ENCODE data around the gene ACTN3.

DNA sequence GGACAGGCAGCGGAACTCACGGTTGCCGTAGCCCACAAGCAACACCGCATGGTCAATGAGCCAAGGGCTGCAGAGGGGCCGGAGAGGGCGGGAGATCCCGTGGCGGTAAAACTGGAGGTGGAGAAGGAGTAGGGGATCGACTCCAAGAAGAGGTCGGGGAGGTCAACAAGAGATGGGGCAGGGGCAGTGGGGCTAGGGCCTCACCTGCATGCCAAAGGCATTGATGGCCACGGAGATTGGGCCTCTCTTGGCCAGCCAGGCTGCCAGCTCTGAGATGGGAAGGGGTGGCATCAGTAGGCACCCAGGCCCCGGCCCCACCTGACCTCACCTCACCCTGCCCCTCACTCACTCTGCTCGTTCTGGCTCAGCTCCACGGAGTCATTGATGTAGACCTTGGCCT, 17.8 kb downstream of the ACTN3 start:
- TF ChIP-seq, protein P1, sequence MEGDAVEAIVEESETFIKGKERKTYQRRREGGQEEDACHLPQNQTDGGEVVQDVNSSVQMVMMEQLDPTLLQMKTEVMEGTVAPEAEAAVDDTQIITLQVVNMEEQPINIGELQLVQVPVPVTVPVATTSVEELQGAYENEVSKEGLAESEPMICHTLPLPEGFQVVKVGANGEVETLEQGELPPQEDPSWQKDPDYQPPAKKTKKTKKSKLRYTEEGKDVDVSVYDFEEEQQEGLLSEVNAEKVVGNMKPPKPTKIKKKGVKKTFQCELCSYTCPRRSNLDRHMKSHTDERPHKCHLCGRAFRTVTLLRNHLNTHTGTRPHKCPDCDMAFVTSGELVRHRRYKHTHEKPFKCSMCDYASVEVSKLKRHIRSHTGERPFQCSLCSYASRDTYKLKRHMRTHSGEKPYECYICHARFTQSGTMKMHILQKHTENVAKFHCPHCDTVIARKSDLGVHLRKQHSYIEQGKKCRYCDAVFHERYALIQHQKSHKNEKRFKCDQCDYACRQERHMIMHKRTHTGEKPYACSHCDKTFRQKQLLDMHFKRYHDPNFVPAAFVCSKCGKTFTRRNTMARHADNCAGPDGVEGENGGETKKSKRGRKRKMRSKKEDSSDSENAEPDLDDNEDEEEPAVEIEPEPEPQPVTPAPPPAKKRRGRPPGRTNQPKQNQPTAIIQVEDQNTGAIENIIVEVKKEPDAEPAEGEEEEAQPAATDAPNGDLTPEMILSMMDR (conservative IDR thresholded peaks at IDR 0.05; ENCODE audit: low read length) = no peak
- no peak for TF ChIP-seq EZH2phosphoT487 (IDR thresholded peaks at IDR 0.05; ENCODE audit: borderline replicate concordance, low read depth, low read length)
